Measurements from ENCODE around the gene MYH11.

Gene MYH11

GRCh38 chr16:15690296-15690695 lies 166.5 kb downstream of the MYH11 start:
- CTCF ChIA-PET = interaction anchor here (3.4 to 7.8 kb wide), 2 partner anchors 8 to 13 kb away, joined by 15 to 79 read pairs; no protein-coding TSS in a partner anchor

GRCh38 chr16:15689290-15689689 lies 167.5 kb downstream of the MYH11 start:
- no peak overlapping the region for H3K4me3 ChIP-seq (ENCODE audit: low read depth, low read length)
- ChIA-PET CTCF (interaction anchor here (7.8 kb wide), 1 partner anchor 14 kb away, joined by 79 read pairs; no protein-coding TSS in a partner anchor), POLR2A (no interaction called here)
- TF ChIP-seq CTCF (IDR thresholded peaks at IDR 0.05; ENCODE audit: insufficient read depth, low read length, missing control alignments) = no peak
- DNase-seq (ENCODE audit: low read depth, low spot score) = no peak

More at GRCh38 chr16:15690296-15690695, 166.5 kb downstream of the MYH11 start:
- TF ChIP-seq CTCF (IDR thresholded peaks at IDR 0.05; ENCODE audit: insufficient read depth, low read length, missing control alignments) = no peak
- H3K4me3 ChIP-seq (ENCODE audit: low read depth, low read length) = no peak overlapping the region
- POLR2A ChIA-PET = no interaction called here
- DNase-seq (ENCODE audit: low read depth, low spot score) = peak; percentile 37

- CTCF ChIA-PET = interaction anchor here (1.2 to 1.7 kb wide), 2 partner anchors 9 kb away, joined by 3 to 7 read pairs; no protein-coding TSS in a partner anchor
Measured at GRCh38 chr16:15686287-15686686, 170.5 kb downstream of the MYH11 start.

GRCh38 chr16:15682105-15682570 lies 174.7 kb downstream of the MYH11 start:
- no peak for DNase-seq (ENCODE audit: low read depth, low spot score)
- ChIA-PET CTCF (interaction anchor here (0.6 to 2.5 kb wide), 12 partner anchors 9 to 256 kb away, joined by 3 to 15 read pairs (median 4); no protein-coding TSS in a partner anchor), POLR2A (no interaction called here)
- TF ChIP-seq CTCF (IDR thresholded peaks at IDR 0.05; ENCODE audit: insufficient read depth, low read length, missing control alignments) = peak; percentile 49
- H3K4me3 ChIP-seq (ENCODE audit: low read depth, low read length) = no peak overlapping the region

More at GRCh38 chr16:15686287-15686686, 170.5 kb downstream of the MYH11 start:
- no peak for TF ChIP-seq CTCF (IDR thresholded peaks at IDR 0.05; ENCODE audit: insufficient read depth, low read length, missing control alignments)
- POLR2A ChIA-PET = no interaction called here
- no peak overlapping the region for H3K4me3 ChIP-seq (ENCODE audit: low read depth, low read length)
- no peak for DNase-seq (ENCODE audit: low read depth, low spot score)

- H3K4me3 ChIP-seq (ENCODE audit: low read depth, low read length) = no peak overlapping the region
- DNase-seq (ENCODE audit: low read depth, low spot score) = no peak
- no peak for TF ChIP-seq CTCF (IDR thresholded peaks at IDR 0.05; ENCODE audit: insufficient read depth, low read length, missing control alignments)
- CTCF ChIA-PET = interaction anchor here (1.0 to 1.4 kb wide), 2 partner anchors 9 to 26 kb away, joined by 3 read pairs; no protein-coding TSS in a partner anchor
- POLR2A ChIA-PET = no interaction called here
Measured at GRCh38 chr16:15677447-15677846, 179.4 kb downstream of the MYH11 start.

- CTCF ChIA-PET = interaction anchor here (1.0 to 1.4 kb wide), 2 partner anchors 10 to 27 kb away, joined by 3 read pairs; no protein-coding TSS in a partner anchor
- no peak for TF ChIP-seq CTCF (IDR thresholded peaks at IDR 0.05; ENCODE audit: insufficient read depth, low read length, missing control alignments)
- no peak overlapping the region for H3K4me3 ChIP-seq (ENCODE audit: low read depth, low read length)
- POLR2A ChIA-PET = no interaction called here
- no peak for DNase-seq (ENCODE audit: low read depth, low spot score)
Measured at GRCh38 chr16:15676506-15676905, 180.3 kb downstream of the MYH11 start.
